Uterus (tissue), 4 donors: ENCODE results near the gene CSAG3. TPM values are rescaled to one million over a fixed set of nuclear protein-coding genes. Genes with fewer than 3 reads are reported as not detected.
"Not testable (repeated sequence)": the region's sequence is repeated elsewhere in the genome, so short reads cannot be mapped to it uniquely, and the experiment has no call there.

ENCODE experiments used
- DNase-seq, 2 donors: peaks; one replicate each; pipeline ENCODE4 v3.0.0-alpha.2; 2019 to 2020
- H3K27ac ChIP-seq, 2 donors: fragments of 200-600 bp; sonication (generic); 1 replicate in 1 of 2; 2 replicates in 1 of 2; pipeline ENCODE4 v1.5.1; 2016 to 2018
- H3K27me3 ChIP-seq, 2 donors: fragments of 200-600 bp; sonication (generic); one replicate each; pipeline ENCODE4 v1.5.1; 2018 to 2019; ENCODE audit warnings: control low read depth in 1 of 2
- H3K36me3 ChIP-seq, 2 donors: fragments of 200-600 bp; sonication (generic); one replicate each; pipeline ENCODE4 v1.5.1; 2019; ENCODE audit warnings: control low read depth in 1 of 2
- H3K4me1 ChIP-seq, 2 donors: fragments of 200-600 bp; sonication (generic); one replicate each; pipeline ENCODE4 v1.5.1; 2018 to 2019; ENCODE audit warnings: control low read depth in 1 of 2
- H3K4me3 ChIP-seq, 2 donors: fragments of 200-600 bp; sonication (generic); 1 replicate in 1 of 2; 2 replicates in 1 of 2; pipeline ENCODE4 v1.5.1; 2018 to 2019; ENCODE audit warnings: mild to moderate bottlenecking in 1 of 2
- H3K9me3 ChIP-seq, 2 donors: fragments of 200-600 bp; sonication (generic); one replicate each; pipeline ENCODE4 v1.5.1; 2019; ENCODE audit warnings: control low read depth in 1 of 2
- POLR2A ChIP-seq, 2 donors: fragments of 450-650 bp; IDR thresholded peaks; one replicate each; pipeline ENCODE4 v1.6.1; 2016; ENCODE audit warnings: antibody characterized with exemption in 2 of 2, mild to moderate bottlenecking in 1 of 2, moderate library complexity in 1 of 2
- intact Hi-C: fragments of 100-400 bp; cut with DNase I; formaldehyde crosslinking; loops from one replicate; pipeline ENCODE4 v1.15.1; 2023; ENCODE audit warnings: low total_unique reads
- total RNA-seq, 4 donors: library from RNA; depleted of rRNA in 3 of 4; stranded (reverse); fragments of >200 nt in 3 of 4; gene quantifications; one replicate each; pipeline versions ENCODE4 v1.1.0 to v1.2.4, GENCODE V29; 2014 to 2023
- TF ChIP-seq, protein P1 (sequence below), 4 experiments: fragments of 200-600 bp in 2 of 4; fragments of 450-650 bp in 2 of 4; sonication (generic) in 2 of 4; IDR thresholded peaks; one replicate each; pipeline ENCODE4 v1.5.1; 2016 to 2019; ENCODE audit warnings: antibody characterized with exemption in 4 of 4, mild to moderate bottlenecking in 2 of 4, moderate library complexity in 1 of 4
- donor health status: DM: yes; HTN: yes; CAD: no.

The CSAG3 gene
- not detected for total RNA-seq

DNA sequence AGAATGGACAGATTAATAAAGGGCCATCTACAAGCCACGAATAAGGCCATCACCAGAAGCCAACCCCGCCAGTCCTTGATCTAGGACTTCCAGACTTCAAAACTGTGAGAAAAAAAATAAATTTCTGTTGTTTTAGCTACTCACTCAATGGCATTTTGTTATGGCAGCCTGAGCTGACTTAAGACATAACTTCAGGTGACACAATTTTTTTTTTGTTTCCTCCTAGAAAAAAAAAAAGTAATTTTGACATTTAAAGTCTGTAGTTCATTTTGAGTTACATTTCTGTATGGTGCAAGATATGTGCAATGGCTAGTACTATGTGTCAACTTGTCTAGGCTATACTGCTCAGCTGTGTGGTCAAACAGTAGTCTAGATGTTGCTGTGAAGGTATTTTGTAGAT is at the start of gene CSAG3:
CSAG3 (plus strand) TSS at position 301 of the 400 bp plus-strand sequence.
- intact Hi-C loops, H3K27me3 ChIP-seq, H3K9me3 ChIP-seq, H3K27ac ChIP-seq, H3K4me1 ChIP-seq, H3K4me3 ChIP-seq, DNase-seq, H3K36me3 ChIP-seq: not testable (repeated sequence)

DNA sequence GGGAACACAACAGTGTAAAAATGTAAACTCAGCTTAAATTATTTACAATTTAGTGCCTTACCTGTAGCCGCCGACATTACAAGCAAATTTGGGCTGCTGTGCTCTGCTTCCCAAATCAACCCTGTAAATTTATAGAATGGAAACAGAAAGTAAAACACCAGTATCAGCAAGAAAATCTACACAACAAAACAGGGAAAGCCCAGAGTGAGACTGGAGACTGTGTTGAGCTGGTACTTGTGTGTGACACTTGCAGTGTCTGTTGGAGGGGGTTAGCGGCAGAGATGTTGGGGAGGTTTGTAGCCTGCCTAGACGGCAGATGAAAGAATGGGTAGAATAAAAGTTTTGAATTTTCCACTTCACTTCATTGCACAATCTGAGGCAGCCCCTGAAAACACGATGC is 45.8 kb upstream of the CSAG3 start:
- H3K27me3 ChIP-seq, H3K36me3 ChIP-seq, intact Hi-C loops, H3K4me3 ChIP-seq, H3K9me3 ChIP-seq, H3K4me1 ChIP-seq, H3K27ac ChIP-seq, DNase-seq: not testable (repeated sequence)

DNA sequence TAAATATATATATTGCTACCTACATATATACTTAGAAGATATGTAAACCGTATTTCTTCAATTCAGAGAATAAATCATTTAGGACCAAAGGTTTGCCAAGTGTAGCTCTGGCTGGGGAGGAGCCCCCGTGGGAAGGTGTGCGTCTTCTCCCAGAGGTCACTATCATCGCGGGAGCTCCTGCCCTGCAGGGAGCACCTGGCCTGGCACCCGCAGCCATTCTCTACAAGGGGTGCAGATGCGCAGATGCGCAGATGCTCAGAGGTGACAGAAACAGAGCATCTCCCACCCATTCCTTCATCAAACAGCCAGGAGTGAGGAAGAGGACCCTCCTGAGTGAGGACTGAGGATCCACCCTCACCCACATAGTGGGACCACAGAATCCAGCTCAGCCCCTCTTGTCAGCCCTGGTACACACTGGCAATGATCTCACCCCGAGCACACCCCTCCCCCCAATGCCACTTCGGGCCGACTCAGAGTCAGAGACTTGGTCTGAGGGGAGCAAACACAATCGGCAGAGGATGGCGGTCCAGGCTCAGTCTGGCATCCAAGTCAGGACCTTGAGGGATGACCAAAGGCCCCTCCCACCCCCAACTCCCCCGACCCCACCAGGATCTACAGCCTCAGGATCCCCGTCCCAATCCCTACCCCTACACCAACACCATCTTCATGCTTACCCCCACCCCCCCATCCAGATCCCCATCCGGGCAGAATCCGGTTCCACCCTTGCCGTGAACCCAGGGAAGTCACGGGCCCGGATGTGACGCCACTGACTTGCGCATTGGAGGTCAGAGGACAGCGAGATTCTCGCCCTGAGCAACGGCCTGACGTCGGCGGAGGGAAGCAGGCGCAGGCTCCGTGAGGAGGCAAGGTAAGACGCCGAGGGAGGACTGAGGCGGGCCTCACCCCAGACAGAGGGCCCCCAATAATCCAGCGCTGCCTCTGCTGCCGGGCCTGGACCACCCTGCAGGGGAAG is 44.9 kb upstream of the CSAG3 start, which contains the start of gene MAGEA2B:
MAGEA2B (plus strand) TSS at position 814 of the 973 bp plus-strand sequence. CDS start 2,479 bp downstream, outside the sequence.
- H3K27ac ChIP-seq, DNase-seq, H3K27me3 ChIP-seq, H3K36me3 ChIP-seq, intact Hi-C loops, H3K4me3 ChIP-seq, H3K9me3 ChIP-seq, H3K4me1 ChIP-seq: not testable (repeated sequence)

DNA sequence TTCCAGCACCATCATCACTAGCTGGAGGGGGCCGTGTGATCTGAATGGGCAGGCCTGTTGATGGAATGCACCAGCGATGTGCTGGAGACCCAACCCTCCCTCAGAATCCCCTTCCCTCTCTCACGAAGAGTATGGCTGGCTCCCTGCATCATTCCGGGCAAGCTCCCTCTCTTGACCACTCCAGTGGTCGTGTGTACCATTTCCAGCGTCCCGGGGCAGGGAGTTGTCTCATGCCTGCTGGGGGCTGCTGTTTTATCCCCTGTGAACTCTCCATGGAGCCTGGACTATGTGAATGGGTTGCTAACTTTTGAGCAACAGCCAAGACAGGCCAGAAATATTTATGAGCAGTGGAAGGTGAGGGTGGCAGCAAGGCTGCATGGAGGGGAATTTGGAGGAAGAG is 33.6 kb upstream of the CSAG3 start:
- no peaks in the 10 kb centered on the region for H3K36me3 ChIP-seq
- TF ChIP-seq, protein P1, sequence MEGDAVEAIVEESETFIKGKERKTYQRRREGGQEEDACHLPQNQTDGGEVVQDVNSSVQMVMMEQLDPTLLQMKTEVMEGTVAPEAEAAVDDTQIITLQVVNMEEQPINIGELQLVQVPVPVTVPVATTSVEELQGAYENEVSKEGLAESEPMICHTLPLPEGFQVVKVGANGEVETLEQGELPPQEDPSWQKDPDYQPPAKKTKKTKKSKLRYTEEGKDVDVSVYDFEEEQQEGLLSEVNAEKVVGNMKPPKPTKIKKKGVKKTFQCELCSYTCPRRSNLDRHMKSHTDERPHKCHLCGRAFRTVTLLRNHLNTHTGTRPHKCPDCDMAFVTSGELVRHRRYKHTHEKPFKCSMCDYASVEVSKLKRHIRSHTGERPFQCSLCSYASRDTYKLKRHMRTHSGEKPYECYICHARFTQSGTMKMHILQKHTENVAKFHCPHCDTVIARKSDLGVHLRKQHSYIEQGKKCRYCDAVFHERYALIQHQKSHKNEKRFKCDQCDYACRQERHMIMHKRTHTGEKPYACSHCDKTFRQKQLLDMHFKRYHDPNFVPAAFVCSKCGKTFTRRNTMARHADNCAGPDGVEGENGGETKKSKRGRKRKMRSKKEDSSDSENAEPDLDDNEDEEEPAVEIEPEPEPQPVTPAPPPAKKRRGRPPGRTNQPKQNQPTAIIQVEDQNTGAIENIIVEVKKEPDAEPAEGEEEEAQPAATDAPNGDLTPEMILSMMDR (IDR thresholded peaks at IDR 0.05) = no peak
- TF ChIP-seq POLR2A (IDR thresholded peaks at IDR 0.05) = no peak

DNA sequence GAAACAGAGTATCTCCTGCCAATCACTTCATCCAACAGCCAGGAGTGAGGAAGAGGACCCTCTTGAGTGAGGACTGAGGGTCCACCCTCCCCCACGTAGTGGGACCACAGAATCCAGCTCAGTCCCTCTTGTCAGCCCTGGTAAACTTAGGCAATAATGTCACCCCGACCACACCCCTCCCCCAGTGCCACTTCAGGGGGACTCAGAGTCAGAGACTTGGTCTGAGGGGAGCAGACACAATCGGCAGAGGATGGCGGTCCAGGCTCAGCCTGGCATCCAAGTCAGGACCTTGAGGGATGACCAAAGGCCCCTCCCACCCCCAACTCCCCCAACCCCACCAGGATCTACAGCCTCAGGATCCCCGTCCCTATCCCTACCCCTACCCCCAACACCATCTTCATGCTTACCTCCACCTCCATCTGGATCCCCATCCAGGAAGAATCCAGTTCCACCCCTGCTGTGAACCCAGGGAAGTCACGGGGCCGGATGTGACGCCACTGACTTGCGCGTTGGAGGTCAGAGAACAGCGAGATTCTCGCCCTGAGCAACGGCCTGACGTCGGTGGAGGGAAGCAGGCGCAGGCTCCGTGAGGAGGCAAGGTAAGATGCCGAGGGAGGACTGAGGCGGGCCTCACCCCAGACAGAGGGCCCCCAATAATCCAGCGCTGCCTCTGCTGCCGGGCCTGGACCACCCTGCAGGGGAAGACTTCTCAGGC is 25.6 kb upstream of the CSAG3 start, which contains the start of the genes CSAG1 and MAGEA12:
CSAG1 (minus strand) TSS at position 461 of the 715 bp plus-strand sequence. CDS start 1,261 bp downstream, outside the sequence.
MAGEA12 (plus strand) TSS at position 497 of the 715 bp plus-strand sequence. CDS start 2,405 bp downstream, outside the sequence.
- Histone ChIP-seq H3K27ac (no peak within 1 kb of the TSS), H3K27me3 (no peaks in the 10 kb centered on the region), H3K4me3 (no peak within 1 kb of the TSS), H3K36me3 (no peaks in the 10 kb centered on the region), H3K9me3 (no peaks in the 10 kb centered on the region), H3K4me1 (no peaks in the 10 kb centered on the region)
- TF ChIP-seq, protein P1 (IDR thresholded peaks at IDR 0.05) = no peak
- no peak for TF ChIP-seq POLR2A (IDR thresholded peaks at IDR 0.05)
- no peak for DNase-seq
- intact Hi-C loops = no loop called here

More for the DNA sequence above, 33.6 kb upstream of the CSAG3 start:
- Histone ChIP-seq H3K9me3 (no peaks in the 10 kb centered on the region), H3K27me3 (no peaks in the 10 kb centered on the region), H3K27ac (no peak overlapping the region), H3K4me1 (no peaks in the 10 kb centered on the region), H3K4me3 (no peak overlapping the region)
- DNase-seq = no peak
- intact Hi-C loops = no loop called here

DNA sequence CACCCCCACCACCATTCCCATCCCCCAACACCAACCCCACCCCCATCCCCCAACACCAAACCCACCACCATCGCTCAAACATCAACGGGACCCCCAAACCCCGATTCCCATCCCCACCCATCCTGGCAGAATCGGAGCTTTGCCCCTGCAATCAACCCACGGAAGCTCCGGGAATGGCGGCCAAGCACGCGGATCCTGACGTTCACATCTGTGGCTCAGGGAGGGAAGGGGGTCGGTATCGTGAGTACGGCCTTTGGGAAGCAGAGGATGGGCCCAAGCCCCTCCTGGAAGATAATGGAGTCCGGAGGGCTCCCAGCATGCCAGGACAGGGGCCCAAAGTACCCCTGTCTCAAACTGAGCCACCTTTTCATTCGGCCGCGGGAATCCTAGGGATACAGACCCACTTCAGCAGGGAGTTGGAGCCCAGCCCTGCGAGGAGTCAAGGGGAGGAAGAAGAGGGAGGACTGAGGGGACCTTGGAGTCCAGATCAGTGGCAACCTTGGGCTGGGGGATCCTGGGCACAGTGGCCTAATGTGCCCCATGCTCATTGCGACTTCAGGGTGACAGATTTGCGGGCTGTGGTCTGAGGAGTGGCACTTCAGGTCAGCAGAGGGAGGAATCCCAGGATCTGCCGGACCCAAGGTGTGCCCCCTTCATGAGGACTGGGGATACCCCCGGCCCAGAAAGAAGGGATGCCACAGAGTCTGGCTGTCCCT is 24.7 kb upstream of the CSAG3 start:
- intact Hi-C loops, H3K4me1 ChIP-seq, H3K4me3 ChIP-seq, H3K9me3 ChIP-seq, DNase-seq, H3K36me3 ChIP-seq, H3K27me3 ChIP-seq, H3K27ac ChIP-seq: not testable (repeated sequence)
